ENCODE results near the gene CCDC183.
A peak's percentile ranks its signal among the peaks of the same experiment; 100 is the strongest.
"Not testable (repeated sequence)": the region's sequence is repeated elsewhere in the genome, so short reads cannot be mapped to it uniquely, and the experiment has no call there.

CCDC183 gene

GRCh38 chr9:136839229-136840139 lies 43.3 kb downstream of the CCDC183 start:
- H3K36me3 Mint-ChIP-seq (ENCODE audit: low read depth) = peaks cover 3% of the 10 kb centered on the region
- no peaks in the 10 kb centered on the region for H3K27me3 Mint-ChIP-seq (ENCODE audit: low read depth)
- H3K9me3 Mint-ChIP-seq = no peaks in the 10 kb centered on the region
- no peak overlapping the region for H3K27ac Mint-ChIP-seq
- H3K4me1 Mint-ChIP-seq (ENCODE audit: low read depth) = peaks cover 5% of the 10 kb centered on the region
- H3K4me3 Mint-ChIP-seq = peak overlapping the region; percentile 31

GRCh38 chr9:136840140-136840876 lies 44.2 kb downstream of the CCDC183 start:
- Mint-ChIP-seq H3K4me3 (peak overlapping the region; percentile 31), H3K27me3 (ENCODE audit: low read depth) (peaks cover 2% of the 10 kb centered on the region), H3K9me3 (no peaks in the 10 kb centered on the region), H3K36me3 (ENCODE audit: low read depth) (peaks cover 3% of the 10 kb centered on the region), H3K4me1 (ENCODE audit: low read depth) (peaks cover 5% of the 10 kb centered on the region), H3K27ac (peak overlapping the region; percentile 71)

- peaks cover 3% of the 10 kb centered on the region for H3K27me3 Mint-ChIP-seq (ENCODE audit: low read depth)
- H3K36me3 Mint-ChIP-seq (ENCODE audit: low read depth) = peaks cover 3% of the 10 kb centered on the region
- H3K9me3 Mint-ChIP-seq = no peaks in the 10 kb centered on the region
- peaks cover 5% of the 10 kb centered on the region for H3K4me1 Mint-ChIP-seq (ENCODE audit: low read depth)
- H3K4me3 Mint-ChIP-seq = no peak overlapping the region
- H3K27ac Mint-ChIP-seq = no peak overlapping the region
Measured at GRCh38 chr9:136840877-136841645, 44.9 kb downstream of the CCDC183 start.

- not testable (repeated sequence) for H3K4me1 Mint-ChIP-seq (ENCODE audit: low read depth); H3K9me3 Mint-ChIP-seq; H3K36me3 Mint-ChIP-seq (ENCODE audit: low read depth); H3K27me3 Mint-ChIP-seq (ENCODE audit: low read depth)
- peak overlapping the region; percentile 80 for H3K4me3 Mint-ChIP-seq
- H3K27ac Mint-ChIP-seq = peak overlapping the region; percentile 78
Measured at GRCh38 chr9:136841646-136842379, 45.7 kb downstream of the CCDC183 start.

- Mint-ChIP-seq H3K27ac (peak within 1 kb of the TSS; percentile 78), H3K4me3 (peak within 1 kb of the TSS; percentile 80)
- not testable (repeated sequence) for H3K4me1 Mint-ChIP-seq (ENCODE audit: low read depth); H3K9me3 Mint-ChIP-seq; H3K27me3 Mint-ChIP-seq (ENCODE audit: low read depth); H3K36me3 Mint-ChIP-seq (ENCODE audit: low read depth)
Measured at GRCh38 chr9:136842380-136842948, 46.3 kb downstream of the CCDC183 start, which contains the start of gene AJM1. Gene AJM1 (plus strand): TSS chr9:136842478. CDS start chr9:136844415, 1,937 bp downstream.

- Mint-ChIP-seq H3K27me3 (ENCODE audit: low read depth) (peaks cover 10% of the 10 kb centered on the region), H3K4me1 (ENCODE audit: low read depth) (peaks cover 10% of the 10 kb centered on the region), H3K27ac (peak overlapping the region; percentile 50), H3K4me3 (peak overlapping the region; percentile 48)
- H3K36me3 Mint-ChIP-seq (ENCODE audit: low read depth); H3K9me3 Mint-ChIP-seq: not testable (repeated sequence)
Measured at GRCh38 chr9:136843159-136843800, 47.1 kb downstream of the CCDC183 start.

- H3K4me1 Mint-ChIP-seq (ENCODE audit: low read depth) = peaks cover 10% of the 10 kb centered on the region
- peaks cover 10% of the 10 kb centered on the region for H3K27me3 Mint-ChIP-seq (ENCODE audit: low read depth)
- peak overlapping the region; percentile 50 for H3K27ac Mint-ChIP-seq
- H3K9me3 Mint-ChIP-seq; H3K36me3 Mint-ChIP-seq (ENCODE audit: low read depth): not testable (repeated sequence)
- H3K4me3 Mint-ChIP-seq = peak overlapping the region; percentile 48
Measured at GRCh38 chr9:136843801-136844740, 47.9 kb downstream of the CCDC183 start.

GRCh38 chr9:136844761-136845464 lies 48.8 kb downstream of the CCDC183 start:
- peak overlapping the region; percentile 36 for H3K27ac Mint-ChIP-seq
- H3K4me3 Mint-ChIP-seq = peak overlapping the region; percentile 21
- peaks cover 12% of the 10 kb centered on the region for H3K4me1 Mint-ChIP-seq (ENCODE audit: low read depth)
- H3K9me3 Mint-ChIP-seq = no peaks in the 10 kb centered on the region
- H3K27me3 Mint-ChIP-seq (ENCODE audit: low read depth) = peaks cover 10% of the 10 kb centered on the region
- peaks cover 7% of the 10 kb centered on the region for H3K36me3 Mint-ChIP-seq (ENCODE audit: low read depth)

GRCh38 chr9:136845465-136846260 lies 49.5 kb downstream of the CCDC183 start:
- H3K27me3 Mint-ChIP-seq (ENCODE audit: low read depth) = peaks cover 10% of the 10 kb centered on the region
- H3K9me3 Mint-ChIP-seq = no peaks in the 10 kb centered on the region
- peaks cover 9% of the 10 kb centered on the region for H3K4me1 Mint-ChIP-seq (ENCODE audit: low read depth)
- H3K4me3 Mint-ChIP-seq = peak overlapping the region; percentile 21
- peak overlapping the region; percentile 36 for H3K27ac Mint-ChIP-seq
- peaks cover 5% of the 10 kb centered on the region for H3K36me3 Mint-ChIP-seq (ENCODE audit: low read depth)

GRCh38 chr9:136846376-136847087 lies 50.4 kb downstream of the CCDC183 start:
- Mint-ChIP-seq H3K4me3 (peak overlapping the region; percentile 44), H3K4me1 (ENCODE audit: low read depth) (peaks cover 9% of the 10 kb centered on the region), H3K9me3 (no peaks in the 10 kb centered on the region), H3K36me3 (ENCODE audit: low read depth) (peaks cover 5% of the 10 kb centered on the region), H3K27me3 (ENCODE audit: low read depth) (peaks cover 10% of the 10 kb centered on the region), H3K27ac (peak overlapping the region; percentile 79)

All from T-helper 1 cell treated with Interleukin-12 subunit alpha and Interleukin-12 subunit beta and Interleukin-4 antibody, amounts not matched to agents 30 μg/mL and 1 μg/mL, for 36 hours (primary cell).